Measurements from ENCODE around the gene CRISPLD2.

The CRISPLD2 gene

DNA sequence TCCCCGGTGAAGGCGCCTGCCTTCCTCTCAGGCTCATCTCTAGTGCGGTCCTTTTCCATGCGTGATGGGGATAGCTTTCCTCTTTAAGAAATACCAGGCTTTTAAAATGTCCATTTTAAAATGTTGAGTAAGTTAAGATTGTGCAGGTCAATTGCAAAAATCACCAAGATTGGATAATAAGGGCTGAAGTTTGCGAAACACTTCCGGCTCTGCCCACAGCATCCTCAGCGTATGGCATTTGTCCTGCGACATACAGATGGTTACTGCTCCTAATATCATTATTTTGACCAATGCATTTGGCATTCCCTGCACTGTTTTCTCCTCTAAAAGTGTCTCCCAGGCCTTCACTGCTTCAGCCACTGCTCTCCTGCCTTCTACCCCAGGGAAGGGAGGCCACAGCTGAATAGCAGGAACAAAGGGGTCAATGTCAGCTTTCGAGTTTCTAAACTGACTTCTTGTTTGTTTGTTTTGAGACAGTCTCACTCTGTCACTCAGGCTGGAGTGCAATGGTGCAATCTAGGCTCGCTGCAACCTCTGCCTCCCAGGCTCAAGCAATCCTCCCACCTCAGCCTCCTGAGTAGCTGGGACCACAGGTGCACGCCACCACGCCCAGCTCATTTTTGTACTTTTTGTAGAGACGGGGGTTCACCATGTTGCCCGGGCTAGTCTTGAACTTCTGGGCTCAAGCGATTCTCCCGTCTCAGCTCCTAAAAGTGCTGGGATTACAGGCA is 91.9 kb downstream of the CRISPLD2 start:
- no peaks in the 10 kb centered on the region for H3K27me3 ChIP-seq (replicated peaks)
- in situ Hi-C loops (cut with HindIII; ENCODE audit: low pct_ligation_motif_present, low sequenced_read_pairs) = no loop called here
- DNase-seq = no peak
- no peak overlapping the region for H3K27ac ChIP-seq
- H3K36me3 ChIP-seq (replicated peaks) = no peaks in the 10 kb centered on the region
- H3K4me3 ChIP-seq (ENCODE audit: low read depth, low read length) = no peak overlapping the region
- TF ChIP-seq, protein P1, sequence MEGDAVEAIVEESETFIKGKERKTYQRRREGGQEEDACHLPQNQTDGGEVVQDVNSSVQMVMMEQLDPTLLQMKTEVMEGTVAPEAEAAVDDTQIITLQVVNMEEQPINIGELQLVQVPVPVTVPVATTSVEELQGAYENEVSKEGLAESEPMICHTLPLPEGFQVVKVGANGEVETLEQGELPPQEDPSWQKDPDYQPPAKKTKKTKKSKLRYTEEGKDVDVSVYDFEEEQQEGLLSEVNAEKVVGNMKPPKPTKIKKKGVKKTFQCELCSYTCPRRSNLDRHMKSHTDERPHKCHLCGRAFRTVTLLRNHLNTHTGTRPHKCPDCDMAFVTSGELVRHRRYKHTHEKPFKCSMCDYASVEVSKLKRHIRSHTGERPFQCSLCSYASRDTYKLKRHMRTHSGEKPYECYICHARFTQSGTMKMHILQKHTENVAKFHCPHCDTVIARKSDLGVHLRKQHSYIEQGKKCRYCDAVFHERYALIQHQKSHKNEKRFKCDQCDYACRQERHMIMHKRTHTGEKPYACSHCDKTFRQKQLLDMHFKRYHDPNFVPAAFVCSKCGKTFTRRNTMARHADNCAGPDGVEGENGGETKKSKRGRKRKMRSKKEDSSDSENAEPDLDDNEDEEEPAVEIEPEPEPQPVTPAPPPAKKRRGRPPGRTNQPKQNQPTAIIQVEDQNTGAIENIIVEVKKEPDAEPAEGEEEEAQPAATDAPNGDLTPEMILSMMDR (IDR thresholded peaks at IDR 0.05; ENCODE audit: low read depth, low read length, missing control alignments) = no peak

DNA sequence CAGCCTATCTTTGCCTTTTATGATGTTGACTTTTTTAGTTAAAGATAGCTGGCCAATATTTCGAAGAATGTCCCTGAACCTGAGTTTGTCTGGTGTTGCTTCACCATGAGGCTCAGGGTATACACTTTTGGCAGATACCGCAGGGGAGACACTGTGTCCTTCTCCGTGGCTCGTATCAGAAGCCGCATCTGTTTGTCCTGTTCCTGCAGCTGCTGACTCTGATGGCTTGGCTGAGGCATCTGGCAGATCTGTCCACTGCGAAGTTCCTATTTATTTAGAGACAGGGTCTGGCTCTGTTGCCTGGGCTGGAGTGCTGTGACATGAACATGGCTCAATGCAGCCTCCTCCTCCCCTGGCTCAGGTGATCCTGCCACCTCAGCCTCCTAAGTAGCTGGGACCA is 93.5 kb downstream of the CRISPLD2 start:
- Histone ChIP-seq H3K36me3 (replicated peaks) (no peaks in the 10 kb centered on the region), H3K27me3 (replicated peaks) (peaks cover 2% of the 10 kb centered on the region), H3K27ac (no peak overlapping the region), H3K4me3 (ENCODE audit: low read depth, low read length) (no peak overlapping the region)
- no peak for DNase-seq
- in situ Hi-C loops (cut with HindIII; ENCODE audit: low pct_ligation_motif_present, low sequenced_read_pairs) = no loop called here
- TF ChIP-seq, protein P1 (IDR thresholded peaks at IDR 0.05; ENCODE audit: low read depth, low read length, missing control alignments) = no peak

DNA sequence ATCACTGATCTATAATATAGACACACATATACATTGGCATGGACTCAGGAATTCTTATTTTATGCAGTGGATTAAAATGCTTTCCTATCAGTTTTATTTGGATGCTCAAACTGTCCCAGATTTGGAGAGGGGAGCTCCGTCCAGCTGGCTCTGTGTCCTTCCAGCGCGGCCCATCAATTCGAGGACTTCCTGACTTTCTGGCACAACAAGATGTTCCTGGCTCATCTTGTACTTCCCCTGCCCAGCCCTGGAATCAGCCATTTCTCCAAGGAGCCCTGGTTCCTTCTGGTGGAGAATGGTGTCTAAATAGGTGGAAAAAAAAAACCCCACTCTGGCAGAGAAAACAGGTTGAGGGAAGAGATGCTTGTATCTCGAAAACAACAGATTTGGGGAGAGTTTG is 94.5 kb downstream of the CRISPLD2 start:
- Histone ChIP-seq H3K4me3 (ENCODE audit: low read depth, low read length) (no peak overlapping the region), H3K27ac (no peak overlapping the region), H3K27me3 (replicated peaks) (peaks cover 2% of the 10 kb centered on the region), H3K36me3 (replicated peaks) (no peaks in the 10 kb centered on the region)
- in situ Hi-C loops (cut with HindIII; ENCODE audit: low pct_ligation_motif_present, low sequenced_read_pairs) = no loop called here
- TF ChIP-seq, protein P1 (IDR thresholded peaks at IDR 0.05; ENCODE audit: low read depth, low read length, missing control alignments) = no peak
- no peak for DNase-seq

DNA sequence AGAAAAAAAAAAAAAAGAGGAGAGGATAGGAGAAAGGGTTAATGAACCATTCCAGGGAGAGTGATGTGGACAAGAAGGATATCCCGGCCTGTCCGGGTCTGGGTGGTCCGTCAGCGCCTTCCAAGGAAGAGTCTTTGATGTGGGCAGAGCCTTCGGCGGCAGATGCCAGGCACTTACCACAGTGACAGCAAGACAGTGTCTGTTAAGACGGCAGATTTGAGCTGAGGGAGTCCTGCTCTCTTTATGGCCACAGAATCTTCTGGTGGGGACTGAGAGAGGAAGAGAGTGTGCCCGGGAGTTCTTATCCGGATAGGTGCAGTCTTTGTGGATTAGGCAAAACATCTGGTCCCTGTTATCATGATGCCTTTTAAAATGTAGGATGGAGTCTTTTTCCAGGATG is 96.4 kb downstream of the CRISPLD2 start:
- DNase-seq = no peak
- no peak overlapping the region for H3K27ac ChIP-seq
- TF ChIP-seq, protein P1 (IDR thresholded peaks at IDR 0.05; ENCODE audit: low read depth, low read length, missing control alignments) = no peak
- peaks cover 2% of the 10 kb centered on the region for H3K27me3 ChIP-seq (replicated peaks)
- no peaks in the 10 kb centered on the region for H3K36me3 ChIP-seq (replicated peaks)
- in situ Hi-C loops (cut with HindIII; ENCODE audit: low pct_ligation_motif_present, low sequenced_read_pairs) = no loop called here
- no peak overlapping the region for H3K4me3 ChIP-seq (ENCODE audit: low read depth, low read length)

DNA sequence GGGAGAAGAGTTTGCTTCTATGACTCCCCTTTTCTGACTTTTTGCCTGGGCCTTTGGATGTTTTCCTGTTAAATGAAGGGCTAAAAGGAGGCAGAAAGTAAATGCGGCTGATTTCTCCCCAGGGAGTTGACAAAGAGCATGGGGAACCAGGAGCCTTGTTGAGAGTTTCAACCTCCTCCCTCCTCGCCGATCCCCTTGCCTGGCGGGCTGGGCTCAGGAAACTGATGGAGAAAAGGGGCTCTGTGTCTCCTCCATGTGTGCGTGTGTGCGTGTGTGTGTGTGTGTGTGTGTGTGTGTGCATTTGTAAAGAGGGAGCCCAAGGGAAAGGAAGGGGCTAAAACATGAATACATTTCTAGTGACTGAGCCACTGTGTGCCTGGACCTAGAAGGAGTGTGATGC is 97.1 kb downstream of the CRISPLD2 start:
- H3K27ac ChIP-seq = no peak overlapping the region
- TF ChIP-seq, protein P1 (IDR thresholded peaks at IDR 0.05; ENCODE audit: low read depth, low read length, missing control alignments) = no peak
- no peaks in the 10 kb centered on the region for H3K36me3 ChIP-seq (replicated peaks)
- H3K4me3 ChIP-seq (ENCODE audit: low read depth, low read length) = no peak overlapping the region
- no peak for DNase-seq
- in situ Hi-C loops (cut with HindIII; ENCODE audit: low pct_ligation_motif_present, low sequenced_read_pairs) = no loop called here
- peaks cover 2% of the 10 kb centered on the region for H3K27me3 ChIP-seq (replicated peaks)

DNA sequence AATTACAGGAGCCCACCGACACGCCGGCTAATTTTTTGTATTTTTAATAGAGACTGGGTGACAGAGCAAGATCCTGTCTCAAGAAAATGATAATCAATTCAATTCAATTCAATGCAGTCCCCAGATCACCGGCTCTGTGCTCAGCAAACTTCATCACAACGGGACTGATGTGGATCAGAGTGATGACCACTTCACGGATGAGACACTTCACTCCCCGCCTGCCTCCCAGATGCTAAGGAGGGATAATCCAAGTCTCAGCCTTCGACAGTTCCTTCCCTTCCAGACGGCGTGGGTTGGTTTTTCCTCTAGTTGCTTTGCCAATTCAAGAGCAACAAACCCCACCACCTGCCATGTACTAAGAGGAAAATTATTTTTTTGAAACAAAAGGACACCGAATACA is 97.7 kb downstream of the CRISPLD2 start:
- TF ChIP-seq, protein P1 (IDR thresholded peaks at IDR 0.05; ENCODE audit: low read depth, low read length, missing control alignments) = no peak
- in situ Hi-C loops (cut with HindIII; ENCODE audit: low pct_ligation_motif_present, low sequenced_read_pairs) = no loop called here
- peaks cover 2% of the 10 kb centered on the region for H3K27me3 ChIP-seq (replicated peaks)

More for the DNA sequence above, 97.7 kb downstream of the CRISPLD2 start:
- no peak overlapping the region for H3K4me3 ChIP-seq (ENCODE audit: low read depth, low read length)
- H3K27ac ChIP-seq = no peak overlapping the region
- H3K36me3 ChIP-seq (replicated peaks) = no peaks in the 10 kb centered on the region
- DNase-seq = no peak

All from brain microvascular endothelial cell (primary cell).